HS-5 (cell line): ENCODE data around the gene OTULIN.

Experiments used
- DNase-seq: peaks from one replicate; pipeline ENCODE4 v3.0.0-alpha.2; 2012; ENCODE audit warnings: low read depth

Gene OTULIN

GRCh38 chr5:14698495-14698894, 34.0 kb downstream of the OTULIN start:
- no peak for DNase-seq

DNA sequence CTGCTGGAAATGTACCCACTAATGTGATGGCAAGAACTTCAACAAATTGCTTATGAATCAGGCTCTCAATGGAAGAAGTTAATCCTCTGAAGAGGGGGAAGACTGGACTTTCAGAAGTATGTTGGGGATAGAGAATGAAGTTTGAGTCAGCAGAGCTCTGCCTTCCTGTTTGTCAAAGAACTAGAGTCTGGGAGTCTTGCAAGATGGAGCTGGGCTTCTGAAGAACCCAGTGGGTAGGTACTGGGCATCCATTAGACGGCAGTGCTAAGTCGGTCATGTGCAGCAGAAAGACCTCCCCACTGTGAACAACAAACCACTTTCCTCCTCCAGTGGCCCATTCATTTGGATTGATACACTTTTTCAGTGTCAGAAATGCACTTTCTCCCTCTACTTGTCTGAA, 34.6 kb downstream of the OTULIN start:
- no peak for DNase-seq

- no peak for DNase-seq
These were observed 35.4 kb downstream of the OTULIN start for GRCh38 chr5:14699807-14700400.

DNA sequence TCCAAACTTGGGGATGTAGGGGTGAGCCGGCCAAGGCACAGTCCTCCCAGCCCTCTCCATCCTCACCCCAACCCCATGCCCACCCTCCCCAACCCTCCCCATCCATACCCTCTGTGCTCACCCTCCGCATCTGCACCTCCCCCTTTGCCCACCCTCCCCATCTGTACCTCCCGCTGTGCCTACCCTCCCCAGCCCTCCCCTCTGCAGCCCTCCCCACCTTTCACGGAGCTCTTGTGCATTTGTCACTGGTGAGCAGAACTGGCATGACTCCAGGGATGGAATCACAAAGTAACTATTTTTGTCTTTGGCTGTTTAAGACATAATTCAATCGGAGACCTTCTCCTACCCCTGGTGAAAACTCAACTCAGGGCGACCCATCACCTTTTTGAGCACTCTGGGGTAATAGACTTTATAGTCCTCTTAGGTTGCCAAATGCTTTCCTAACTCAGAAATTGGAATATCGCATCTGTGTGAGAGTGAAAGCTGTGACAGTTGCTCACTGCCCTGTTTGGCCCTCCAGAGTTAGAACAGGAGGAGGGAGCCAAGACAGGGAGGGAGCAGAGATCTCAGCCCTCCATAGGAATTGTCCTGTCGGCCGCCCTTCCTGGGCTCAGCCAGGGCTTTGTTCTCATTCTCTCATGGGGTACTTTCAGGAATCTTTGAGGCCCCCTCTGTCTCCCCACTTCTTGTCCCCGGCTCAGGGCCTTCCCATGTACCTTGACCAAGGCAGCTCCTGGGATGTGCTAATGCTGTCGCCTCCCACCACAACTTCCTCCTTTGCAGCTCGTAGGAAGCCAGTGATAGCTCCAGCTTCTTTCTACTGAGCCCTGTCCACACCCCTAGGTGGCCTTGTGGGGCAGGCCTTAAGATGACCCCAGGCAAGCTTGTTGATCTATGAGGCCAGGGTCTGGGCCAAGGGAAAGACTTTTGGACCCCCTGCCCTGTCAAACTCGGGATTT, 36.2 kb downstream of the OTULIN start:
- no peak for DNase-seq

GRCh38 chr5:14701556-14701955, 37.0 kb downstream of the OTULIN start:
- no peak for DNase-seq

- no peak for DNase-seq
These were observed 37.8 kb downstream of the OTULIN start for GRCh38 chr5:14702238-14702839.

DNA sequence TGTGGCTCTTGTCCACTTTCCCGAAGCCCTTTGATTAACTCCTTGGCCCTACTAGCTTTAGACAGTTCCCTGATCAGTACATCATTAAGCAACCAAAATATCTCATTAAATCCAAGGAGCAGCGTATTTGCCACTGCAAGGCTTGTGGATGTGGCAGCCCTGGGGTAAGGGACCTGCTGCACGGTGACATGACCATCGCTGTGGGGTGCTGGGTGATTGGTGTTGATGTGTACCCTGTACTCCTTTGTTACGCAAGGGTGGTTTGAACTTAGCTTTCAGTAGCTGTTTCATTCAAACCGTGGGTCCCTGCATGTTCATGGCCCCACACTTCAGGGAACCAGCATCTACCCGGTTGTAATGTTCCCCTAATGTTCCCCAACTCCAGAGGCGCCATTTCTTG, 41.0 kb downstream of the OTULIN start:
- no peak for DNase-seq

GRCh38 chr5:14706615-14707021, 42.1 kb downstream of the OTULIN start:
- DNase-seq = no peak

DNA sequence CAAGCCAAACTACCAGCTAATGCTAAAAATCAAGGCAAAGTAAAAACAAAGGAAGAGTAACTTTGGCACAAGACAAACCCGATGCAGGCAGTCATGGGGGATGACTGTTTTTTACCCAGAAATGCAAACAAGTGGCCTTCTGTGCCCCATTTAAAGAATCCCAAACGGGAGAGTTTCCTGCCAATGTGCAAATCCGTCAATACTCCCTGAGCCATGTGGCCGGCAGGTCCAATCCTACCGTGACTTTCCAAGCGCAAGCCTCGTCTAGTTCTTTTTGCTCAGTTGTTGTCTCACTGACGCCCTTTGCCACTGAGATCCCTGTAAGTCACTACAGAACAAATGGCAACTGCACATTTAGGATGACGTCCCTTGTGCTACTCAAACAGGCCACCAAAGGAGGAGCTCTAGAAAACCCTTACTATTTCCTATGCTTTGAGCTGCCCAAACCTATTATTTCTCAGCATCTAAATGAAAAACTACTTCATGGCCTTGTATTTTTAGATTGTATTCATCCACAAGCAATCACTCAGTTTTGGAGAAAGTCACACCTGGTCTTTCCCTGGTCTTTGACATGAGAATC, 43.4 kb downstream of the OTULIN start:
- no peak for DNase-seq

DNA sequence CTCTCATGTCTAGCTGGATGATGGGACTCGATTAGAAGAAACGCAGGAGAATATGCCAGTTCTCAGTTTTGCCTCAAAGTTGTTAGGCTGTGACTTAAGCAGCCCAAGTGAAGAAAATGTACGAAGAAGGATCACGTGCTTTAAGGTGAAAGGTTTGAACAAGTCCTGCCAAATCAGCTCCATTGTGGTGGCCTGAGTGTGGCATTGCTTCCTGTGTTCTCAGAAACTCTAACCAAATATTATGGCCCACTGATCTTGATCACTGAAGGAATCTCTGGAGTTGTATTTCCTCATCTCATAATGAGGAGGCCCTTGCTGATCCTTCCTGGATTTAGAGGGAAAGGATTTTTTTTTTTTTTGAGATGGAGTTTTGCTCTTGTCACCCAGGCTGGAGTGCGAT, 44.0 kb downstream of the OTULIN start:
- DNase-seq = no peak

DNA sequence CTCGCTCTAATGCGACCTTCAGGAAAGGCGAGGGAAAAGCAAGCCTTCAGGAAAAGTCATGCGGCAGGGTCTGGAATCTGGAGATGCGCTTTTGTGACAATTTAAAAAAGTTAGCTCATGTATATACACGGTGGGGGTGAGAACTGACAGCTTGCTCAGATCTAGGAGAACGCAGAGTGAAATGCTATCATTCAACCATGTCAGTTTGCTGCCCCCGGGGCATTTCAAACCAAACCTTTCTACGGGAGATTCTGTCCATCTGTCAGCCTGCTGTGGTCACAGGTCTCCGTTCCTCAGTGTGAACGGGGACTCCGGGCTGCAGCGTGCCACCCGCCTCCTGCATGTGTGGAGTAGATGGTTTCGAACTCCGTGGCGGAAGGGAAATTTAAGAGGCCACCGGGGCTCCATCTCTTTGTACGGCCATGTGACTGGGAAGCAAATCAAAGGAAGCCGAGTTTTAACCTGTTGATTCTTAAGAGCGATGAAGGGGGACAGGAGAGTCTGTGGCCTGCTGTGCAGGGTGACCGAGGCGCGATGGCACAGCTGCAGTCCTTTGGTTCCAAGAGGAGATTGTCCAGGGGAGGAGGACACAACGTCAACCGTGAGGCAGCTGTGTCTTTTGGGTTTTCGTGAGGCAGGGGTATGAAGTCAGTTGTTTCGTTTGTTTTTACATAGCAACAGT, 45.9 kb downstream of the OTULIN start:
- no peak for DNase-seq

DNA sequence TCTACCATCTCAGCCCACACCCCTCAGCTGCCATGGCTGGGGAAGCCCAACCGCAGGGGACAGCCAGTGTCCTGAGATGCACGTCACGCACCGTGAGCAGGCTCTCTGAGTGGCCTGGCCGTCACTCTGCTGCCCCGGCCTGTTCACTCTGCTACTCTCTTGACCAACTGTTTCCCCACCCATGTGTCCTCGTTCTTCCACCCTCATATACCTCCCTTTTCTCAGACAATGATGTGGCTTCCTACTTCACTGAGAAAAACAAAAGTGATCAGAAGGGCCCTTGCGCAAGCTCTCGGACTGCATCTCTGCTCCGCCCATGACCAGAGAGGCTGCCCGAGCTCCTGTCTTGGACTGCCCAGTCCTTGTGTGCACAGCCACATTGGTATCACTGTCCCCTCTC, 47.6 kb downstream of the OTULIN start:
- no peak for DNase-seq

DNA sequence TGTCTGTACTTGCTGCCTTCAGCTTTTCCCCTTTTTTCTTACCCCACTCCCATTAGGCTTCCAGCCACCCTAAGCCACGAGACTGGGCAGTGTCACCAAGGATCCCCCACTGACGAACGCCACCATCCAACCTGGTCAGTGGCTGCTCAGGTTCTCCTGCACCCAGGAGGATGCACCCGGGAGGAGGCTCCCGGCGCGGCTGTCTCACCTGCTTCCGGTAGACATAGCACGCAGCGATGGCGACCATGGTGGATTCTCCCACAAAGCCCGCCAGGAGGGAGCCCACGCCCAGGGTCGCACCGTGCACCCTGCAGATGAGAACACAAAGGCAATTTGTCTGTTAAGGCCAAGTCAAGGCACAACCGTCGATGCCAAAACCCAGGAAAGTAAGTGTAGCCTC, 48.1 kb downstream of the OTULIN start:
- DNase-seq = no peak

- DNase-seq = no peak
These were observed 49.2 kb downstream of the OTULIN start for GRCh38 chr5:14713476-14714390.

GRCh38 chr5:14714706-14715105, 50.2 kb downstream of the OTULIN start:
- DNase-seq = no peak

GRCh38 chr5:14715481-14715880, 51.0 kb downstream of the OTULIN start:
- DNase-seq = no peak

DNA sequence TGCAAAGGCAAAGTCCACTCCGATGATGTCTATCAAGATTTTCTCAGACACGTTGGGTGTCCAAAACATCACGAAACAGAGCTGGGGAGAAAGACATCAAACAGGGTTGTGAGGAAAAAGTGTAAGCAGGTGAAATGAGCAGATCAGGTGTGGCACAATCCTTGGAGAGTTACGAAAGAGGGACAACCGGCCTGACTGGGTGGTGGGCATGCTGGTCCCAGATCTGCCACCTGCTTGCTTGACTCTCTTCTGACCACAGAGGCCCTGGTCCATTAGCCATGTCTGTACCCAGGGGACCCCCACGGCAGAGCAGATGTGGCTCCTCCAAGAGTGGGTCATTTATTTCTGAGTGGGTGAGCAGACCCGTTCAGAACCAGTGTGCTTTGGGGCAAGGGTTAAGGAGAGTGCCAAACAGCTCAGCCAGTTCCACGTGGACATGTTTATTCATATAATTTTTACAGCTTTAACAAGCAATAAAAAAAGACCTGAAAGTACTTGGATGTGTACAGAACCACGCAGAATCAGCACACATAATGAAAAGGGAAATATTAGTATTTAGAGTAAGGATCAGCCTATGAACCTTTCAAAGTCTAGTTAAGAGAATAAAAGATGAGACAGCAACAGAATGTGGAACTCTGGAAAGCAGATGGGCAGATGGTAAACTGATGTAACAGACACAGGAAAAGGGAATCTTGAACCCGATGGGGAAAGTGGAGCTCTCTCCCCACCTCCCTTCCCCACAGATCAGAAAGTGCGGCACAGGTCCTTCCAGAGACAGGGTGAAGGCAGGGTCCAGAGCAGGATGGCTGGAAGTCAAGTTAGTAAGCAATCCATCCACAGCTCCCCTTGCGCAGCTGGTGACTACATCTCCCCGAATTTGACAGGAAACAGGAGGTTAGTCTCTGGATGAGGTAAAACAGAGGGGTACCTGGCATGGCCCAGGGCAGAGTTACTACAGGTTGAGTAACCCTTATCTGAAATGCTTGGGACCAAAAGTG, 52.5 kb downstream of the OTULIN start:
- DNase-seq = no peak

- DNase-seq = no peak
These were observed 54.3 kb downstream of the OTULIN start for GRCh38 chr5:14718778-14719177.

- no peak for DNase-seq
These were observed 55.9 kb downstream of the OTULIN start for GRCh38 chr5:14720236-14720923.
